ENCODE results near the gene FREM3.
"Not testable (repeated sequence)": the region's sequence is repeated elsewhere in the genome, so short reads cannot be mapped to it uniquely, and the experiment has no call there.

The FREM3 gene

GRCh38 chr4:143700416-143701352, at the start of gene FREM3:
TSS of gene FREM3 (minus strand) at chr4:143700675. CDS start at chr4:143700675, 0 bp downstream.
- no peak for DNase-seq (ENCODE audit: low read depth, low spot score)

- no peak for DNase-seq (ENCODE audit: low read depth, low spot score)
Measured at GRCh38 chr4:143745874-143746273, 45.4 kb upstream of the FREM3 start.

- no peak for DNase-seq (ENCODE audit: low read depth, low spot score)
Measured at GRCh38 chr4:143743591-143743990, 43.1 kb upstream of the FREM3 start.

GRCh38 chr4:143742834-143743233, 42.4 kb upstream of the FREM3 start:
- DNase-seq (ENCODE audit: low read depth, low spot score) = no peak

GRCh38 chr4:143736861-143737260, 36.4 kb upstream of the FREM3 start:
- DNase-seq (ENCODE audit: low read depth, low spot score) = no peak

- not testable (repeated sequence) for DNase-seq (ENCODE audit: low read depth, low spot score)
Measured at GRCh38 chr4:143736061-143736460, 35.6 kb upstream of the FREM3 start.

- DNase-seq (ENCODE audit: low read depth, low spot score) = no peak
Measured at GRCh38 chr4:143728166-143728565, 27.7 kb upstream of the FREM3 start.

- no peak for DNase-seq (ENCODE audit: low read depth, low spot score)
Measured at GRCh38 chr4:143726714-143727113, 26.2 kb upstream of the FREM3 start.

GRCh38 chr4:143721317-143721716, 20.8 kb upstream of the FREM3 start:
- DNase-seq (ENCODE audit: low read depth, low spot score) = no peak

GRCh38 chr4:143718748-143719147, 18.3 kb upstream of the FREM3 start:
- DNase-seq (ENCODE audit: low read depth, low spot score) = not testable (repeated sequence)

GRCh38 chr4:143713955-143714625, 13.6 kb upstream of the FREM3 start:
- DNase-seq (ENCODE audit: low read depth, low spot score) = no peak

- DNase-seq (ENCODE audit: low read depth, low spot score) = no peak
Measured at GRCh38 chr4:143713553-143713952, 13.1 kb upstream of the FREM3 start.

- no peak for DNase-seq (ENCODE audit: low read depth, low spot score)
Measured at GRCh38 chr4:143712155-143712550, 11.7 kb upstream of the FREM3 start.

- DNase-seq (ENCODE audit: low read depth, low spot score) = no peak
Measured at GRCh38 chr4:143711543-143712154, 11.2 kb upstream of the FREM3 start.

GRCh38 chr4:143701365-143701764, 890 bp upstream of the FREM3 start:
- no peak for DNase-seq (ENCODE audit: low read depth, low spot score)

- no peak for DNase-seq (ENCODE audit: low read depth, low spot score)
Measured at GRCh38 chr4:143700046-143700415, 444 bp downstream of the FREM3 start.

- DNase-seq (ENCODE audit: low read depth, low spot score) = no peak
Measured at GRCh38 chr4:143699331-143700045, 987 bp downstream of the FREM3 start.

GRCh38 chr4:143693856-143694255, 6.6 kb downstream of the FREM3 start:
- no peak for DNase-seq (ENCODE audit: low read depth, low spot score)

- DNase-seq (ENCODE audit: low read depth, low spot score) = no peak
Measured at GRCh38 chr4:143692241-143692640, 8.2 kb downstream of the FREM3 start.

- no peak for DNase-seq (ENCODE audit: low read depth, low spot score)
Measured at GRCh38 chr4:143679434-143679833, 21.0 kb downstream of the FREM3 start.

GRCh38 chr4:143673629-143674028, 26.8 kb downstream of the FREM3 start:
- not testable (repeated sequence) for DNase-seq (ENCODE audit: low read depth, low spot score)

Measured in brain pericyte (primary cell).